Breast epithelium (tissue), 3 donors: ENCODE data around the gene PAIP2.

Experiments used
- POLR2A ChIP-seq: fragments of 450-650 bp; IDR thresholded peaks from one replicate; pipeline ENCODE4 v1.6.1; 2016; ENCODE audit warnings: antibody characterized with exemption, mild to moderate bottlenecking, moderate library complexity
- POLR2AphosphoS5 ChIP-seq, 3 donors: sonication (generic); formaldehyde crosslinking; IDR thresholded peaks; one replicate each; pipeline ENCODE4 v1.6.1; 2017; ENCODE audit warnings: antibody characterized with exemption in 3 of 3
- TF ChIP-seq, protein P1 (sequence below), 3 donors: fragments of 450-650 bp; IDR thresholded peaks; one replicate each; pipeline ENCODE4 v1.5.1; 2016 to 2017; ENCODE audit warnings: antibody characterized with exemption in 3 of 3, mild to moderate bottlenecking in 3 of 3, moderate library complexity in 3 of 3

GRCh38 chr5:139378101-139378825 is 36.6 kb downstream of the PAIP2 start:
- TF ChIP-seq, protein P1, sequence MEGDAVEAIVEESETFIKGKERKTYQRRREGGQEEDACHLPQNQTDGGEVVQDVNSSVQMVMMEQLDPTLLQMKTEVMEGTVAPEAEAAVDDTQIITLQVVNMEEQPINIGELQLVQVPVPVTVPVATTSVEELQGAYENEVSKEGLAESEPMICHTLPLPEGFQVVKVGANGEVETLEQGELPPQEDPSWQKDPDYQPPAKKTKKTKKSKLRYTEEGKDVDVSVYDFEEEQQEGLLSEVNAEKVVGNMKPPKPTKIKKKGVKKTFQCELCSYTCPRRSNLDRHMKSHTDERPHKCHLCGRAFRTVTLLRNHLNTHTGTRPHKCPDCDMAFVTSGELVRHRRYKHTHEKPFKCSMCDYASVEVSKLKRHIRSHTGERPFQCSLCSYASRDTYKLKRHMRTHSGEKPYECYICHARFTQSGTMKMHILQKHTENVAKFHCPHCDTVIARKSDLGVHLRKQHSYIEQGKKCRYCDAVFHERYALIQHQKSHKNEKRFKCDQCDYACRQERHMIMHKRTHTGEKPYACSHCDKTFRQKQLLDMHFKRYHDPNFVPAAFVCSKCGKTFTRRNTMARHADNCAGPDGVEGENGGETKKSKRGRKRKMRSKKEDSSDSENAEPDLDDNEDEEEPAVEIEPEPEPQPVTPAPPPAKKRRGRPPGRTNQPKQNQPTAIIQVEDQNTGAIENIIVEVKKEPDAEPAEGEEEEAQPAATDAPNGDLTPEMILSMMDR (IDR thresholded peaks at IDR 0.05) = no peak
- TF ChIP-seq POLR2A (no peak), POLR2AphosphoS5 (IDR thresholded peaks at IDR 0.05) (no peak)
